Suppressor macrophage treated with lipopolysaccharide for 4 hours (primary cell): ENCODE results near the gene C2CD2.
"Not testable (repeated sequence)": the region's sequence is repeated elsewhere in the genome, so short reads cannot be mapped to it uniquely, and the experiment has no call there.

Source experiments
- DNase-seq: peaks from one replicate; pipeline ENCODE4 v3.0.0-alpha.2; 2020

The C2CD2 gene

GRCh38 chr21:41973861-41974751 is 20.3 kb upstream of the C2CD2 start:
- DNase-seq: peak; percentile 19

GRCh38 chr21:41973427-41973831 is 19.6 kb upstream of the C2CD2 start:
- no peak for DNase-seq

- DNase-seq: no peak
Observed at GRCh38 chr21:41972511-41973205, 18.8 kb upstream of the C2CD2 start.

GRCh38 chr21:41971891-41972290 is 18.1 kb upstream of the C2CD2 start:
- no peak for DNase-seq

GRCh38 chr21:41970751-41971653 is 17.2 kb upstream of the C2CD2 start:
- no peak for DNase-seq

- DNase-seq: no peak
Observed at GRCh38 chr21:41970106-41970391, 16.2 kb upstream of the C2CD2 start.

GRCh38 chr21:41967708-41968107 is 13.9 kb upstream of the C2CD2 start:
- DNase-seq: no peak

- no peak for DNase-seq
Observed at GRCh38 chr21:41966872-41967621, 13.2 kb upstream of the C2CD2 start.

- DNase-seq: no peak
Observed at GRCh38 chr21:41966041-41966833, 12.4 kb upstream of the C2CD2 start.

- no peak for DNase-seq
Observed at GRCh38 chr21:41965461-41966013, 11.7 kb upstream of the C2CD2 start.

- no peak for DNase-seq
Observed at GRCh38 chr21:41965045-41965444, 11.2 kb upstream of the C2CD2 start.

GRCh38 chr21:41964171-41964570 is 10.4 kb upstream of the C2CD2 start:
- no peak for DNase-seq

GRCh38 chr21:41962425-41962966 is 8.7 kb upstream of the C2CD2 start:
- no peak for DNase-seq

GRCh38 chr21:41961753-41962152 is 7.9 kb upstream of the C2CD2 start:
- DNase-seq: no peak

GRCh38 chr21:41961282-41961701 is 7.5 kb upstream of the C2CD2 start:
- no peak for DNase-seq

GRCh38 chr21:41960386-41960785 is 6.6 kb upstream of the C2CD2 start:
- no peak for DNase-seq

GRCh38 chr21:41959697-41960096 is 5.9 kb upstream of the C2CD2 start:
- DNase-seq: not testable (repeated sequence)

GRCh38 chr21:41958886-41959563 is 5.2 kb upstream of the C2CD2 start:
- DNase-seq: no peak

- no peak for DNase-seq
Observed at GRCh38 chr21:41957991-41958766, 4.4 kb upstream of the C2CD2 start.
